Measurements from ENCODE around the gene CEACAM6. TPM values are rescaled to one million over a fixed set of nuclear protein-coding genes. Genes with fewer than 3 reads are reported as not detected.

Gene CEACAM6
- total RNA-seq, 4 donors from 2014 or later: not detected

GRCh38 chr19:41774515-41774980 lies 19.2 kb downstream of the CEACAM6 start:
- no peak for TF ChIP-seq CTCF (IDR thresholded peaks at IDR 0.05; ENCODE audit: low read depth)

- no peak for TF ChIP-seq CTCF (IDR thresholded peaks at IDR 0.05; ENCODE audit: low read depth)
These were observed 21.4 kb downstream of the CEACAM6 start for GRCh38 chr19:41776700-41777099.

GRCh38 chr19:41783612-41784011 lies 28.3 kb downstream of the CEACAM6 start:
- TF ChIP-seq CTCF (IDR thresholded peaks at IDR 0.05; ENCODE audit: low read depth): no peak

GRCh38 chr19:41784312-41784711 lies 29.0 kb downstream of the CEACAM6 start:
- TF ChIP-seq CTCF (IDR thresholded peaks at IDR 0.05; ENCODE audit: low read depth): no peak

- TF ChIP-seq CTCF (IDR thresholded peaks at IDR 0.05; ENCODE audit: low read depth): no peak
These were observed 29.4 kb downstream of the CEACAM6 start for GRCh38 chr19:41784743-41785142.

GRCh38 chr19:41785653-41786052 lies 30.3 kb downstream of the CEACAM6 start:
- no peak for TF ChIP-seq CTCF (IDR thresholded peaks at IDR 0.05; ENCODE audit: low read depth)

GRCh38 chr19:41787055-41787454 lies 31.7 kb downstream of the CEACAM6 start:
- no peak for TF ChIP-seq CTCF (IDR thresholded peaks at IDR 0.05; ENCODE audit: low read depth)
